COLO668 (cell line): ENCODE results near the gene LRRC57.

Experiments used
- DNase-seq: peaks from one replicate; lab custom pipeline; 2025; ENCODE audit not compliant: unreplicated experiment; lab: John Stamatoyannopoulos, UW

The LRRC57 gene

GRCh38 chr15:42553554-42553953 is 5.0 kb upstream of the LRRC57 start:
- DNase-seq = no peak

- DNase-seq = no peak
Observed at GRCh38 chr15:42549741-42550392, 1.3 kb upstream of the LRRC57 start.

- DNase-seq = peak; percentile 27
Observed at GRCh38 chr15:42549032-42549491, 469 bp upstream of the LRRC57 start.

GRCh38 chr15:42547918-42548248 is 710 bp downstream of the LRRC57 start:
- DNase-seq = no peak

- DNase-seq = no peak
Observed at GRCh38 chr15:42544853-42545629, 3.6 kb downstream of the LRRC57 start.

- no peak for DNase-seq
Observed at GRCh38 chr15:42533246-42533645, 15.3 kb downstream of the LRRC57 start.

- no peak for DNase-seq
Observed at GRCh38 chr15:42528970-42529369, 19.6 kb downstream of the LRRC57 start.

GRCh38 chr15:42523331-42523730 is 25.3 kb downstream of the LRRC57 start:
- DNase-seq = no peak

- DNase-seq = no peak
Observed at GRCh38 chr15:42511007-42511391, 37.6 kb downstream of the LRRC57 start.

- no peak for DNase-seq
Observed at GRCh38 chr15:42510258-42511006, 38.2 kb downstream of the LRRC57 start.

- DNase-seq = no peak
Observed at GRCh38 chr15:42508263-42508690, 40.3 kb downstream of the LRRC57 start.

GRCh38 chr15:42507514-42507913 is 41.1 kb downstream of the LRRC57 start:
- DNase-seq = no peak

GRCh38 chr15:42504631-42505030 is 44.0 kb downstream of the LRRC57 start:
- no peak for DNase-seq

- DNase-seq = no peak
Observed at GRCh38 chr15:42503825-42504224, 44.8 kb downstream of the LRRC57 start.

- DNase-seq = no peak
Observed at GRCh38 chr15:42502477-42502876, 46.1 kb downstream of the LRRC57 start.

GRCh38 chr15:42499858-42500609 is 48.6 kb downstream of the LRRC57 start:
- no peak for DNase-seq

- DNase-seq = no peak
Observed at GRCh38 chr15:42498212-42499068, 50.2 kb downstream of the LRRC57 start.

GRCh38 chr15:42495361-42496212 is 53.0 kb downstream of the LRRC57 start, which contains the start of gene SNAP23:
Gene SNAP23 (plus strand): TSS chr15:42495634. CDS start chr15:42511847, 16,213 bp downstream.
- DNase-seq = peak; percentile 87

- no peak for DNase-seq
Observed at GRCh38 chr15:42494998-42495360, 53.6 kb downstream of the LRRC57 start.
